Esophagus squamous epithelium (tissue), 4 donors: ENCODE results near the gene EMILIN2.
"Not testable (repeated sequence)": the region's sequence is repeated elsewhere in the genome, so short reads cannot be mapped to it uniquely, and the experiment has no call there.

Experiments used
- POLR2A ChIP-seq, 4 donors: fragments of 450-650 bp; IDR thresholded peaks; one replicate each; pipeline ENCODE4 v1.6.1; 2017; ENCODE audit warnings: antibody characterized with exemption in 4 of 4, mild to moderate bottlenecking in 4 of 4, moderate library complexity in 3 of 4
- TF ChIP-seq, protein P1 (sequence below), 6 experiments: fragments of 450-650 bp in 4 of 6; fragments of 200-600 bp in 2 of 6; sonication (generic) in 2 of 6; IDR thresholded peaks; one replicate each; pipeline ENCODE4 v1.5.1; 2016 to 2019; ENCODE audit warnings: antibody characterized with exemption in 6 of 6, mild to moderate bottlenecking in 4 of 6, moderate library complexity in 4 of 6

DNA sequence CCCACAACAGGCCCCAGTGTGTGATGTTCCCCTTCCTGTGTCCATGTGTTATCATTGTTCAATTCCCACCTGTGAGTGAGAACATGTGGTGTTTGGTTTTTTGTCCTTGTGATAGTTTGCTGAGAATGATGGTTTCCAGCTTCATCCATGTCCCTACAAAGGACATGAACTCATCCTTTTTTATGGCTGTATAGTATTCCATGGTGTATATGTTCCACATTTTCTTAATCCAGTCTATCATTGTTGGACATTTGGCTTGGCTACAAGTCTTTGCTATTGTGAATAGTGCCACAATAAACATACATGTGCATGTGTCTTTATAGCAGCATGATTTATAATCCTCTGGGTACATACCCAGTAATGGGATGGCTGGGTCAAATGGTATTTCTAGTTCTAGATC, 13.6 kb downstream of the EMILIN2 start:
- TF ChIP-seq, protein P1, sequence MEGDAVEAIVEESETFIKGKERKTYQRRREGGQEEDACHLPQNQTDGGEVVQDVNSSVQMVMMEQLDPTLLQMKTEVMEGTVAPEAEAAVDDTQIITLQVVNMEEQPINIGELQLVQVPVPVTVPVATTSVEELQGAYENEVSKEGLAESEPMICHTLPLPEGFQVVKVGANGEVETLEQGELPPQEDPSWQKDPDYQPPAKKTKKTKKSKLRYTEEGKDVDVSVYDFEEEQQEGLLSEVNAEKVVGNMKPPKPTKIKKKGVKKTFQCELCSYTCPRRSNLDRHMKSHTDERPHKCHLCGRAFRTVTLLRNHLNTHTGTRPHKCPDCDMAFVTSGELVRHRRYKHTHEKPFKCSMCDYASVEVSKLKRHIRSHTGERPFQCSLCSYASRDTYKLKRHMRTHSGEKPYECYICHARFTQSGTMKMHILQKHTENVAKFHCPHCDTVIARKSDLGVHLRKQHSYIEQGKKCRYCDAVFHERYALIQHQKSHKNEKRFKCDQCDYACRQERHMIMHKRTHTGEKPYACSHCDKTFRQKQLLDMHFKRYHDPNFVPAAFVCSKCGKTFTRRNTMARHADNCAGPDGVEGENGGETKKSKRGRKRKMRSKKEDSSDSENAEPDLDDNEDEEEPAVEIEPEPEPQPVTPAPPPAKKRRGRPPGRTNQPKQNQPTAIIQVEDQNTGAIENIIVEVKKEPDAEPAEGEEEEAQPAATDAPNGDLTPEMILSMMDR (IDR thresholded peaks at IDR 0.05): not testable (repeated sequence)
- TF ChIP-seq POLR2A (IDR thresholded peaks at IDR 0.05): not testable (repeated sequence)
